NT2/D1 (cell line): ENCODE results near the gene ANTXRL.
"Not testable (repeated sequence)": the region's sequence is repeated elsewhere in the genome, so short reads cannot be mapped to it uniquely, and the experiment has no call there.

Experiments
- YY1 ChIP-seq: IDR thresholded peaks from 2 replicates; pipeline ENCODE4 v1.6.1; 2011; ENCODE audit not compliant: insufficient read length, insufficient read depth
- ZNF274 ChIP-seq: IDR thresholded peaks from 2 replicates; pipeline ENCODE4 v1.6.1; 2011; ENCODE audit warnings: mild to moderate bottlenecking, low read depth, low read length

DNA sequence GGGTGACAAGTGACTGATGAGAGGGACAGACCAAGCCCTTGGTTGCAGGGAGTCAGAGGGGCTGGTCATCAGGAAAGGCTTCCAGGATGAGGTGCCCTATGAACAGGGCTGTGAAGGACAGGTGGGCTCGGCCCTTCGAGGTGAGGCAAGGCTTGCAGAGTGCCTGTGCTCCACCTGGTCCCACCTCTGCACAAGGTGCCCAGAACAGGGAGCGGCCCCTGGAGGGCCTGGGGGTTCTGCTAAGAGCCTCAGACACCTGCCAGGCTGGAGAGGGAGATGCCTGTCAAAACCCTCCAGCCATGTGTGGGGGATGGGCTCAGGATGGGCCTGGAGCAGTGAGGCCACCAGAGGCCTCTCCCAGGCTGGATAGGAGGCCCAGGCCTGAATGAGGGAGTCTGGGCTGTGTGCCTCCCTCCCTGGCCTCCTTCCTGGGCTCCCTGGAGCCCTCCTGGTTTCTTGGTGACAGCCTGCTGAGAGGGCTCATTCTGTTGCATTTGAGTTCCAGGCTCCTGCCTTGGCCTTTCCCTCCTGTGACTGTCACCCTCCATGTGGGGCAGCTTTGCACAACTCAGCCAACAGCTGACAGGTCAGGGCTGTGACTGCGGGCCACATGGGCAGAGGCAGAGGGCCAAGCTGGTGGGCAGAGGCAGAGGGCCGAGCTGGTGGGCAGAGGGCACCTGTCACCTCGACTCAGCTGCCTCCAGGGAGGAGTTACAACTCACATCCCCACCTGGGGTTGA is 21.1 kb upstream of the ANTXRL start:
- TF ChIP-seq ZNF274, YY1: not testable (repeated sequence)
